ENCODE data around the gene SPEM2. TPM values are rescaled to one million over a fixed set of nuclear protein-coding genes. Genes with fewer than 3 reads are reported as not detected.

Gene SPEM2
- total and polyA plus RNA-seq, 2 of the 8 experiments (the other 6 are each of a cell fraction or from before 2014, with no cell fraction given) = 0.03 TPM; not detected in 1

DNA sequence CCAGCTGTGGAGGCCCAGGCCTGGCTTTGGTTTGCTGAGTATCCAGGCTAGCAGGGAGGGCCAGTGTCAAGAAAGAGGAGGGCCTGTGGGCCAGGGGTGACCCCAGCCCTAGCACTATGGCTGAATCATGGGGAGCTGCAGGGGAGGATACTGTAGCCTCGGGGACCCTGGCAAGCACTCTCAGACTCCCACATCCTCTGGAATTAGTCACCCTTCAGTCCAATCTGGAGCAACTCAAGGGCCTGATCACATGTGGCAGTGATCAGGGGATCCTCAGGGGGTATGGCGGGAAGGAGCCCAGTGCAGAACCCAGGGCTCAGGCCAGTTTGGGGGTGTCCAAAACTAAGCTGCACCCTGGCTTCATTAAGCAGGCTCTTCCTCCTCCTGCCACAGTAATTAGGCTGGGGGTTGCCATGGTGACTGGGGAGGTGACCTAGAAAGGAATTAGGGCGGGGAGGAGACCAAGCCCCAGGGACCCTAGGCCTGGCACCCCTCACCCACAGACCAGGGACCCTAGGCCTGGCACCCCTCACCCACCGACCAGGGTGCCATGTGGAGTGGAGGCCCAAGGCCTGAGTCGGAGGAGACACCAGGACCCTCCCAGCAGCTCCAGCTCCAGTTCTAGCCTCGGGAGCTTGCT is 11.9 kb upstream of the SPEM2 start:
- ChIA-PET POLR2A (ENCODE audit: partially characterized antibody) (interaction anchor here (0.6 to 2.3 kb wide), 7 partner anchors 9 to 83 kb away, joined by 3 to 11 read pairs (median 4); partner anchors contain the start of genes TMEM102 and TMEM256), CTCF (ENCODE audit: partially characterized antibody) (interaction anchor here (0.6 to 2.4 kb wide), 5 partner anchors 9 to 60 kb away, joined by 3 to 6 read pairs (median 4); no protein-coding TSS in a partner anchor)
- no peak overlapping the region for H2AK5ac ChIP-seq (ENCODE audit: low read depth, low read length)
- no peaks in the 10 kb centered on the region for H3K27me3 ChIP-seq (replicated peaks in 1 of 4; ENCODE audit: control insufficient read depth in 3 of 4, extremely low read depth in 1 of 4, insufficient read depth in 3 of 4, low read length in 3 of 4)
- 92% methylated on average over 6 of the region's 6 CpGs; no CpG with 5 or more reads in 1 of the 2 experiments for WGBS, 2 experiments (ENCODE audit: extremely low coverage in 1 of 2, insufficient coverage in 1 of 2, insufficient read length in 1 of 2, insufficient replicate concordance in 2 of 2, low coverage in 1 of 2, low lambda C conversion rate in 2 of 2, missing lambda C conversion rate in 1 of 2)
- no peak overlapping the region for H2BK12ac ChIP-seq (ENCODE audit: low read depth, low read length)
- no peak for FAIRE-seq
- no peak overlapping the region for H2BK5ac ChIP-seq (ENCODE audit: low read depth, low read length)
- no peak overlapping the region for H3K4me2 ChIP-seq (ENCODE audit: insufficient read depth in 1 of 2, low read depth in 2 of 2, low read length in 2 of 2)
- H3K56ac ChIP-seq (replicated peaks; ENCODE audit: insufficient read length, low read depth, low read length) = no peak overlapping the region
- H2BK15ac ChIP-seq (ENCODE audit: low read length) = no peak overlapping the region
- H2BK20ac ChIP-seq (ENCODE audit: low read length) = no peak overlapping the region
- H4K5ac ChIP-seq (ENCODE audit: insufficient read length, low read depth, low read length) = no peak overlapping the region
- 0 out of 2 replicates have a peak, but pooled peaks cover 2% of the 10 kb centered on the region for H3K79me1 ChIP-seq (ENCODE audit: low read depth, low read length)
- H3K23me2 ChIP-seq (ENCODE audit: low read depth, low read length) = peaks cover 5% of the 10 kb centered on the region; the same call in 1 of the 2 replicates
- H3K23ac ChIP-seq (ENCODE audit: insufficient read length) = no peak overlapping the region
- peaks cover 2 to 19% of the 10 kb centered on the region in 2 experiments for H4K20me1 ChIP-seq (replicated peaks in 1 of 2; ENCODE audit: control insufficient read depth in 1 of 2, insufficient read depth in 2 of 2, low read length in 2 of 2)
- H3K36me3 ChIP-seq (ENCODE audit: control insufficient read depth in 2 of 4, insufficient read depth in 4 of 4, low read length in 3 of 4) = peaks cover 2 to 44% (median 25%) of the 10 kb centered on the region in 4 experiments; a peak in 6 of 8 replicates
- no peak overlapping the region for H3K14ac ChIP-seq (ENCODE audit: insufficient read length)
- H2BK120ac ChIP-seq (replicated peaks; ENCODE audit: low read depth, low read length) = no peak overlapping the region
- H3K18ac ChIP-seq (ENCODE audit: extremely low read depth, low read length) = no peak overlapping the region
- no peak overlapping the region for H4K91ac ChIP-seq (replicated peaks; ENCODE audit: insufficient read length, low read length)
- no peaks in the 10 kb centered on the region for H3K79me2 ChIP-seq (ENCODE audit: control insufficient read depth in 1 of 2, insufficient read depth in 2 of 2, low read length in 2 of 2)
- no peaks in the 10 kb centered on the region for H3K9me3 ChIP-seq (ENCODE audit: insufficient read depth in 2 of 2, low read depth in 1 of 2, low read length in 1 of 2)
- H3K4ac ChIP-seq (replicated peaks; ENCODE audit: insufficient read length, low read depth, low read length) = no peak overlapping the region
- H3K27ac ChIP-seq (ENCODE audit: low read depth, low read length) = no peak overlapping the region
- no peak overlapping the region for H3K4me3 ChIP-seq (ENCODE audit: extremely low read depth in 1 of 4, insufficient read depth in 2 of 4, low read depth in 3 of 4, low read length in 4 of 4)
- H2AFZ ChIP-seq (ENCODE audit: low read length) = no peak overlapping the region
- H4K8ac ChIP-seq (ENCODE audit: extremely low read depth, insufficient read depth, low read length) = no peak overlapping the region
- DNase-seq (ENCODE audit: low read depth in 1 of 2, low spot score in 2 of 2) = no peak
- H3K4me1 ChIP-seq (replicated peaks in 1 of 4; ENCODE audit: control insufficient read depth in 3 of 4, insufficient read depth in 4 of 4, low read length in 3 of 4) = peaks cover 0 to 10% (median 6%) of the 10 kb centered on the region in 4 experiments; a peak in 6 of 7 replicates
- H3K9ac ChIP-seq (replicated peaks in 1 of 4; ENCODE audit: extremely low read depth in 1 of 4, low read depth in 3 of 4, low read length in 3 of 4) = no peak overlapping the region
- no peak for TF ChIP-seq CEBPB (IDR thresholded peaks at IDR 0.05; ENCODE audit: low read depth, low read length)
- TF ChIP-seq PHF8 (conservative IDR thresholded peaks at IDR 0.05; ENCODE audit: low read depth, low read length) = no peak
- TF ChIP-seq JUN (IDR thresholded peaks at IDR 0.05; ENCODE audit: low read depth, low read length) = no peak
- no peak for TF ChIP-seq TBP (IDR thresholded peaks at IDR 0.05; ENCODE audit: low read depth, low read length)
- no peak for TF ChIP-seq BCL11A (IDR thresholded peaks at IDR 0.05; ENCODE audit: low read depth in 2 of 2, low read length in 2 of 2)
- no peak for TF ChIP-seq BACH1 (IDR thresholded peaks at IDR 0.05; ENCODE audit: low read length)
- TF ChIP-seq RBBP5 (IDR thresholded peaks at IDR 0.05; ENCODE audit: borderline replicate concordance, low read depth, low read length) = no peak
- no peak for TF ChIP-seq SIN3A (conservative IDR thresholded peaks at IDR 0.05 in 1 of 2, IDR thresholded peaks at IDR 0.05 in 1 of 2; ENCODE audit: low read depth in 1 of 2, low read length in 2 of 2)
- no peak for TF ChIP-seq TAF1 (IDR thresholded peaks at IDR 0.05; ENCODE audit: low read depth, low read length)
- TF ChIP-seq RNF2 (IDR thresholded peaks at IDR 0.05; ENCODE audit: borderline replicate concordance, low read depth, low read length, missing control alignments, poor library complexity, severe bottlenecking) = no peak
- TF ChIP-seq CTBP2 (IDR thresholded peaks at IDR 0.05; ENCODE audit: borderline replicate concordance, insufficient read depth, insufficient read length, low read length) = no peak
- TF ChIP-seq CHD1 (IDR thresholded peaks at IDR 0.05; ENCODE audit: low read depth, low read length) = no peak
- no peak for TF ChIP-seq BRCA1 (IDR thresholded peaks at IDR 0.05; ENCODE audit: low read depth, low read length)

All from H1 (cell line).